GM06990 (cell line): Measurements from ENCODE around the gene GALNT14.
A peak's percentile ranks its signal among the peaks of the same experiment; 100 is the strongest.

Experiments used
- DNase-seq: peaks from one replicate; pipeline ENCODE4 v3.0.0-alpha.2; 2011; ENCODE audit not compliant: insufficient read length; ENCODE audit errors: extremely low read depth
- H3K27me3 ChIP-seq: replicated peaks from 2 replicates; pipeline ENCODE4 v1.6.0; 2011; ENCODE audit warnings: low read length; ENCODE audit not compliant: control insufficient read depth, insufficient read depth
- H3K36me3 ChIP-seq: 2 replicates; pipeline ENCODE4 v1.5.1; 2011; ENCODE audit warnings: low read length; ENCODE audit not compliant: control insufficient read depth, insufficient read depth
- H3K4me3 ChIP-seq: replicated peaks from 2 replicates; pipeline ENCODE4 v1.5.1; 2011; ENCODE audit warnings: low read depth, mild to moderate bottlenecking, control low read depth, low read length
- CTCF ChIP-seq: IDR thresholded peaks from 2 replicates; pipeline ENCODE4 v1.5.1; 2011; ENCODE audit warnings: low read length, control low read depth, mild to moderate bottlenecking, inconsistent platforms; ENCODE audit not compliant: insufficient read depth, poor library complexity, severe bottlenecking

The GALNT14 gene

GRCh38 chr2:31170071-31170698, 31.9 kb upstream of the GALNT14 start:
- no peaks in the 10 kb centered on the region; the same call in 1 of the 2 replicates for H3K27me3 ChIP-seq
- DNase-seq: no peak
- TF ChIP-seq CTCF: peak; percentile 89

DNA sequence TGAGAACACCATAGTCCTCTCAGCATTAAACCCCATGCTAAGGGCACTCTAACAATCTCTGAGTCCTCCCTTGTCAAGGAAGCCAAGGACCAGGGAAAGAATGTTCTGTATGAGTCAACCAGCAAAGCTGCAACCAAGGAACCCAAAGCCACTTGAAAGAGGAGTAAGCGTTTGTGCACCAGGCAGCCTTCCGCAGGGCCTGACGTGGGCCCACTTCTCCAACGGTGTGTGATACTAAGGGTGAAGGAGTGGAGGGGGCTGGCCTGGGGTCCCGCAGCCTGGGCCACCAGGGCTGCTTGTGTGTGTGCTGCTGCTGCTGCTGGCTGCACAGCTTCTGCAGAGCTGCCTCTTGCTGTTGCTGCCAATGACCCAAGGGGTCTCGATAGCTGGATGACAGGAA, 30.1 kb upstream of the GALNT14 start:
- no peak overlapping the region for H3K4me3 ChIP-seq
- TF ChIP-seq CTCF: no peak
- no peaks in the 10 kb centered on the region for H3K36me3 ChIP-seq
- H3K27me3 ChIP-seq: no peaks in the 10 kb centered on the region; the same call in 1 of the 2 replicates
- no peak for DNase-seq

More at GRCh38 chr2:31170071-31170698, 31.9 kb upstream of the GALNT14 start:
- Histone ChIP-seq H3K4me3 (no peak overlapping the region), H3K36me3 (no peaks in the 10 kb centered on the region)

DNA sequence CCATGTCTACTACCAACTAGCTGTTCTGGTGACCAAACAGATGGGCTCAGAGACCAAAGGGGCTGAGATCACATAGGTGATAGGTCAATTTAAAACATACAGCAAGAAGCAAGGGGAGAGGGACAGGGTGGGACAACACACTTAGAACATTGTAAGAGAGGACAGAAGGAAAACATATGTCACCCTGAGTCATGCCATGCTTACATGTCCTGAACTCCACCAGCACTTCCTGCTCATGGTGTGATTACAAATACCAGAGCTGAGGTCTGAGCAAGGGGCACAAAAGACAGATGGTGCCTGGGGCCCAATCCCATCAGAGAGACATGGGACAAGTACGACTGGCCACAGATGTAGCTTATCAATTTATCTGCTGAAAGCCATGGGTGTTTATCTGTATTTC, 28.7 kb upstream of the GALNT14 start:
- Histone ChIP-seq H3K27me3 (no peaks in the 10 kb centered on the region; the same call in 1 of the 2 replicates), H3K4me3 (no peak overlapping the region), H3K36me3 (no peaks in the 10 kb centered on the region)
- no peak for DNase-seq
- no peak for TF ChIP-seq CTCF

GRCh38 chr2:31163011-31163539, 24.8 kb upstream of the GALNT14 start:
- Histone ChIP-seq H3K36me3 (no peaks in the 10 kb centered on the region), H3K27me3 (no peaks in the 10 kb centered on the region; the same call in 1 of the 2 replicates), H3K4me3 (no peak overlapping the region)
- TF ChIP-seq CTCF: no peak
- DNase-seq: no peak

- no peaks in the 10 kb centered on the region for H3K36me3 ChIP-seq
These were observed 23.4 kb upstream of the GALNT14 start for GRCh38 chr2:31161637-31162036.

More at GRCh38 chr2:31161637-31162036, 23.4 kb upstream of the GALNT14 start:
- Histone ChIP-seq H3K4me3 (no peak overlapping the region), H3K27me3 (no peaks in the 10 kb centered on the region; the same call in 1 of the 2 replicates)
- no peak for TF ChIP-seq CTCF
- DNase-seq: no peak
